Tibial nerve (tissue), 4 donors: ENCODE data around the gene IGSF8. TPM values are rescaled to one million over a fixed set of nuclear protein-coding genes. Genes with fewer than 3 reads are reported as not detected.
A peak's percentile ranks its signal among the peaks of the same experiment; 100 is the strongest.

ENCODE experiments used
- DNase-seq, 2 donors: peaks; one replicate each; pipeline ENCODE4 v3.0.0-alpha.2; 2019; ENCODE audit warnings: low spot score in 2 of 2
- H3K27ac ChIP-seq, 4 donors: fragments of 200-600 bp; sonication (generic) in 3 of 4; one replicate each; pipeline ENCODE4 v1.5.1; 2017 to 2019; ENCODE audit warnings: mild to moderate bottlenecking in 1 of 4
- H3K27me3 ChIP-seq, 2 donors: fragments of 200-600 bp; sonication (generic) in 1 of 2; one replicate each; pipeline versions ENCODE4 v1.5.1 to v1.6.0; 2017 to 2019
- H3K36me3 ChIP-seq, 3 donors: fragments of 200-600 bp; sonication (generic); one replicate each; pipeline ENCODE4 v1.5.1; 2018 to 2019
- H3K4me1 ChIP-seq, 4 donors: fragments of 200-600 bp; sonication (generic) in 3 of 4; one replicate each; pipeline ENCODE4 v1.5.1; 2017 to 2019
- H3K4me3 ChIP-seq, 4 donors: fragments of 200-600 bp; sonication (generic) in 3 of 4; one replicate each; pipeline ENCODE4 v1.5.1; 2017 to 2019; ENCODE audit warnings: mild to moderate bottlenecking in 1 of 4, moderate library complexity in 1 of 4
- H3K9me3 ChIP-seq, 4 donors: fragments of 200-600 bp; sonication (generic) in 3 of 4; one replicate each; pipeline ENCODE4 v1.5.1; 2017 to 2019
- CTCF ChIP-seq, 5 experiments: fragments of 200-600 bp in 3 of 5; fragments of 450-650 bp in 2 of 5; sonication (generic) in 3 of 5; IDR thresholded peaks; one replicate each; pipeline ENCODE4 v1.5.1; 2016 to 2019; ENCODE audit warnings: antibody characterized with exemption in 5 of 5, mild to moderate bottlenecking in 3 of 5, moderate library complexity in 2 of 5
- EP300 ChIP-seq, 2 donors: sonication (generic); formaldehyde crosslinking; IDR thresholded peaks; one replicate each; pipeline ENCODE4 v1.6.1; 2017; ENCODE audit warnings: antibody characterized with exemption in 2 of 2, mild to moderate bottlenecking in 1 of 2
- POLR2A ChIP-seq, 2 donors: fragments of 450-650 bp; IDR thresholded peaks; one replicate each; pipeline ENCODE4 v1.6.1; 2017; ENCODE audit warnings: antibody characterized with exemption in 2 of 2, mild to moderate bottlenecking in 2 of 2, moderate library complexity in 2 of 2
- WGBS, 2 donors: methylation state at CpG; one replicate each; pipeline ENCODE4 v1.1.5; 2018; 5-methylcytosine and 5-hydroxymethylcytosine counted together
- total RNA-seq, 4 donors: library from RNA; depleted of rRNA; stranded (reverse); fragments of >200 nt; gene quantifications; one replicate each; pipeline ENCODE4 v1.1.0, GENCODE V29; 2016

Gene IGSF8
- total RNA-seq: 10 to 100 TPM; 42.6 to 73.9 (median 50.7) TPM

- WGBS, 2 donors: 2 to 3% methylated on average over 19 to 44 of the region's 64 CpGs
- H3K4me1 ChIP-seq: peaks cover 0 to 85% (median 52%) of the 10 kb centered on the region in 4 donors
Observed at GRCh38 chr1:160097911-160098851, at the start of gene IGSF8. Gene IGSF8, minus strand, starts transcription at chr1:160098619. Its CDS starts 147 bp downstream, at chr1:160098472.

GRCh38 chr1:160148121-160148520 lies 49.7 kb upstream of the IGSF8 start:
- H3K9me3 ChIP-seq: no peaks in the 10 kb centered on the region
- peaks cover 0 to 4% (median 0%) of the 10 kb centered on the region in 4 donors for H3K4me1 ChIP-seq
- H3K27ac ChIP-seq: no peak overlapping the region
- 78 to 84% methylated on average over 3 of the region's 3 CpGs for WGBS, 2 donors
- DNase-seq: no peak
- no peaks in the 10 kb centered on the region for H3K27me3 ChIP-seq
- no peak overlapping the region for H3K4me3 ChIP-seq
- TF ChIP-seq EP300 (IDR thresholded peaks at IDR 0.05) (no peak), POLR2A (IDR thresholded peaks at IDR 0.05) (no peak), CTCF (IDR thresholded peaks at IDR 0.05) (no peak)
- no peaks in the 10 kb centered on the region for H3K36me3 ChIP-seq

More at GRCh38 chr1:160097911-160098851, at the start of gene IGSF8:
- no peaks in the 10 kb centered on the region for H3K27me3 ChIP-seq
- peak; percentile 86 to 90 for DNase-seq
- no peaks in the 10 kb centered on the region for H3K9me3 ChIP-seq
- TF ChIP-seq CTCF (IDR thresholded peaks at IDR 0.05) (no peak), POLR2A (IDR thresholded peaks at IDR 0.05) (peak in 1 of 2 donors; percentile 56), EP300 (IDR thresholded peaks at IDR 0.05) (peak in 1 of 2 donors; percentile 36)
- peak within 1 kb of the TSS; percentile 67 to 79 (median 76) for H3K4me3 ChIP-seq
- peaks cover 0 to 22% (median 0%) of the 10 kb centered on the region in 3 donors for H3K36me3 ChIP-seq
- H3K27ac ChIP-seq: peak within 1 kb of the TSS; percentile 83 to 99 (median 96)

GRCh38 chr1:160146107-160146506 lies 47.7 kb upstream of the IGSF8 start:
- peaks cover 0 to 4% (median 0%) of the 10 kb centered on the region in 4 donors for H3K4me1 ChIP-seq
- no peak overlapping the region for H3K27ac ChIP-seq
- no peaks in the 10 kb centered on the region for H3K27me3 ChIP-seq
- no peak for DNase-seq
- H3K4me3 ChIP-seq: no peak overlapping the region
- no peaks in the 10 kb centered on the region for H3K9me3 ChIP-seq
- 90 to 93% methylated on average over 14 of the region's 14 CpGs for whole genome bisulfite sequencing, 2 donors
- peaks cover 0 to 12% (median 0%) of the 10 kb centered on the region in 3 donors for H3K36me3 ChIP-seq
- TF ChIP-seq POLR2A (IDR thresholded peaks at IDR 0.05) (no peak), EP300 (IDR thresholded peaks at IDR 0.05) (no peak), CTCF (IDR thresholded peaks at IDR 0.05) (no peak)

GRCh38 chr1:160144921-160145320 lies 46.5 kb upstream of the IGSF8 start:
- Histone ChIP-seq H3K27ac (no peak overlapping the region), H3K4me1 (peaks cover 0 to 4% (median 0%) of the 10 kb centered on the region in 4 donors), H3K27me3 (no peaks in the 10 kb centered on the region), H3K36me3 (peaks cover 0 to 22% (median 0%) of the 10 kb centered on the region in 3 donors), H3K4me3 (no peak overlapping the region), H3K9me3 (no peaks in the 10 kb centered on the region)
- 48 to 50% methylated on average over 4 of the region's 4 CpGs for WGBS, 2 donors
- no peak for DNase-seq
- TF ChIP-seq EP300 (IDR thresholded peaks at IDR 0.05) (no peak), POLR2A (IDR thresholded peaks at IDR 0.05) (no peak), CTCF (IDR thresholded peaks at IDR 0.05) (no peak)

- H3K27ac ChIP-seq: no peak overlapping the region
- H3K27me3 ChIP-seq: no peaks in the 10 kb centered on the region
- no peaks in the 10 kb centered on the region for H3K9me3 ChIP-seq
- WGBS, 2 donors: 27 to 33% methylated on average over 1 of the region's 1 CpG
- peaks cover 0 to 33% (median 0%) of the 10 kb centered on the region in 3 donors for H3K36me3 ChIP-seq
- H3K4me1 ChIP-seq: peaks cover 0 to 4% (median 0%) of the 10 kb centered on the region in 4 donors
- no peak for DNase-seq
- TF ChIP-seq CTCF (IDR thresholded peaks at IDR 0.05): no peak
- no peak overlapping the region for H3K4me3 ChIP-seq
Observed at GRCh38 chr1:160143695-160144094, 45.3 kb upstream of the IGSF8 start.
